Suppressor macrophage (primary cell): ENCODE measurements around the gene ASCL2.

Experiments
- DNase-seq, 4 experiments: peaks; one replicate each; pipeline ENCODE4 v3.0.0-alpha.2; 2020 to 2022

Gene ASCL2

DNA sequence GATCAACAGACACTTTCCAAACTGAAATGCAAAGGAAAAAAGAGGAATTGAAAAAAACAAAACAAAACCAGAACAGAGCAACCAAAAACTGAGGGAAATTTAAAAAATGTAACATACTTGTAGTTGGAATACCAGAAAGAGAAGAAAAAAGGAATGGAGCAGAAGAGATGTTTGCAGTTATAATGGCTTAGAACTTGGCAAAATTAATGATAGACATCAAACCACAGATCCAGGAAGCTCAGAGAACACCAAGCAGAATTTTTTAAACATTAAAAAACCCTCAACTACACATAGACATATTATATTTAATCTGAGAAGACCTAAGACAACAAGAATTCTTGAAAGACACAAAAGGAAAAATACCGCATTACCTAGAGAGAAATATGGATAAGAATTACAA is 46.1 kb downstream of the ASCL2 start:
- DNase-seq = no peak

DNA sequence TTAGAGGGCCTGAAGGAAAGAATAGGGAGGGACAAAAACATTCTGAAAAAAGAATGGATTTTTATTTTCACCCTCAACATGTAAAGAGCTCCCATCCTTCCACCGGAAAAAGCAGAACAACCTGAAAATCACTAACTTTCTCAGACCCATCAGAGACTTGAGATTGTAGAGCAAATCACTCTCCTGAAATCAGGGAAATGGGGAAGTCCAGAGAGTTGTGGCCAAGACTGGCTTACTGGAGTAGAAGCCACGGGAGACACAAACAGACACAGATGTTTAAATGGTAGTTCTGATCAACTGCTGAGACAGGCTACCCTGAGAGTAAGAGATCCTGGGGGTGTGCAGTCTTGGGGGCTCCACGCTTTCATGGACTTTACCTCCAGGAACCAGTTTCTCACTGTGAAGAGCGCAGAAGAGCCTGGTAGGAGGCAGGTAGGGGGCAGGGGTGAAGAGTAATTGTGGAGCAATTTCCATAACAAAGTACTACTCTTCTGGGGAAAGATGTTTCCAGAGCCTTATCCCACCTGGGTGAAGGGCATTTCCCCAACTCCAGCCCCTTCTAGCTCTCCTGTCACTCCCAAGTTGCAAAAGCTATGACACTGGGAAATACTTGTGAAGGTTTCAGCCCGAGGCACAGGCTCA is 47.1 kb downstream of the ASCL2 start:
- DNase-seq = peak in 3 of 4 experiments; percentile 25 to 33 (median 32)

DNA sequence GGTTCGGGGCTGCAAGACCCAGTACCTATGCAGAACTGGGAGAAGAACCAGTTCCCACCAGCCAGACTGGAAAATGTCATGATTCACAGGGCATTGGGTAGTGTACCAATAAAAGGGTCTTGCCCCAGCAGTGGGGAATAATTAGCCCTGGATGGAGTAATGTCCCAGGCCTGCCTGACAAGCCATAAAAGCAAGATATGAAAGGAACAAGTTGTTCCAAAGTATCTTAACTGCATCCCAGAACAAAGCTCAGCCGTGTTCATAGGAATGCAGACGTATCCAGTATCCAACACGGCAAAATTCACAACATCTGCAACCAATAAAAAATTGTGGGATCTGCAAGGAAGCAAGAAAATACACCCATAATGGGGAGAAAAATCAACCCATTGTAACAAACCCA is 47.9 kb downstream of the ASCL2 start:
- no peak for DNase-seq

DNA sequence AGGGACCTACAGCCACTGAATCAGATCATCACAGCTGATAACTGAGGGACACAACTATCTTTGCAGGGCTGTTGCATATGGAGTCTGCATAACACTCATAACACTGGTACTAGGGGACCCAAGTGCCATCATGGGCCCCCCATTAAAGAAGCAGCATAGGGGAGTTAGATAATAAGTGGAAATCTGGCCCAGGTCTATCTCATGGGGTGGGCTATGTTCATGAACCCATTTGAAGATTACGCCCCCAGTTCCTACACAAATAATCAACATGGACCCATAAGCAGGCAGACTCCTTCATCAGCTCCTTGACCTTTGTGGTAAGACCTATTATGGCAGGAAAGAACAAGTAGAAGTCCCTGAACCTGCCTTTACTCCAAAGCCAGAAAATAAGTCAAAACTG is 48.8 kb downstream of the ASCL2 start:
- no peak for DNase-seq

DNA sequence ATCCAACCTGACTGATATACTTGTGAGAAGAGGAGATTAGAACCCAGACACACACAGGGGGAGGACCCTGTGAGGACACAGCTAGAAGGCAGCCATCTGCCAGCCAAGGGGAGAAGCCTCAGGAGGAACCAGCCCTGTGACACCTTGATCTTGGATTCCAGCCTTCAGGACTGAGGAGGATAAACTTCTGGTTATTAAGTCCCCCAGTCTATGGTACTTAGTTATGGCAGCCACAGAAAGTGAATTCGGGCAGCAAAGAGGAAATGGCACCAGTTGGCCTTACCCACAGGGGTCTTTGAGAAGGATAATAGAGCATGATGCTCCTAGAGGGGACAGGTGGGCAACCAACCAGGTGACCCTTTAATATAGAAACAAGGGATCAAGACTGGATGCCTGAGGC is 49.4 kb downstream of the ASCL2 start:
- DNase-seq = no peak

DNA sequence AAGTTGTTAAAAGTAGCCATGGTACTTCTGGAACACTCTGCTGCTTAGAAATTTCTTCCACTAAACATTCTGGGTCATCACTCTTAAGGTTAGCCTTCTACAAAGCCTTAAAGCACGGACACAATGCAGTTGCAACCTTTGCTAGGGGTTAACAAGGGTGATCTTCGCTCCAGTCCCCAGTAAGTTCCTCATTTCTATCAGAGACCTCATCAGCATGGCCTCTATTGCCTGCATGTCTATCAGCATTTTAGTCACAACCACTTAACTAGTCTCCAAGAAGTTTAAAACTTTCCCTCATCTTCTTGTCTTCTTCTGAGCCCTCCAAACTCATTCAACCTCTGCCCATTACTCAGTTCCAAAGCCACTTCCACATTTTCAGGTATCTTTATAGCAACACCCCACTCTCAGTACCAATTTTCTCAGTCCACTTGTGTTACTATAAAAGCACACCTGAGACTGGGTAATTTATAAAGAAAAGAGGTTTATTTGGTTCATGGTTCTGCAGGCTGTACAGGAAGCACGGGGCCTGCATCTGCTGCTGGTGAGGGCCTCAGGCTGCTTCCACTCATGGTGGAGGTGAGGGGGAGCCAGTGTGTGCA is 50.1 kb downstream of the ASCL2 start:
- peak; percentile 21 to 50 (median 40) for DNase-seq

DNA sequence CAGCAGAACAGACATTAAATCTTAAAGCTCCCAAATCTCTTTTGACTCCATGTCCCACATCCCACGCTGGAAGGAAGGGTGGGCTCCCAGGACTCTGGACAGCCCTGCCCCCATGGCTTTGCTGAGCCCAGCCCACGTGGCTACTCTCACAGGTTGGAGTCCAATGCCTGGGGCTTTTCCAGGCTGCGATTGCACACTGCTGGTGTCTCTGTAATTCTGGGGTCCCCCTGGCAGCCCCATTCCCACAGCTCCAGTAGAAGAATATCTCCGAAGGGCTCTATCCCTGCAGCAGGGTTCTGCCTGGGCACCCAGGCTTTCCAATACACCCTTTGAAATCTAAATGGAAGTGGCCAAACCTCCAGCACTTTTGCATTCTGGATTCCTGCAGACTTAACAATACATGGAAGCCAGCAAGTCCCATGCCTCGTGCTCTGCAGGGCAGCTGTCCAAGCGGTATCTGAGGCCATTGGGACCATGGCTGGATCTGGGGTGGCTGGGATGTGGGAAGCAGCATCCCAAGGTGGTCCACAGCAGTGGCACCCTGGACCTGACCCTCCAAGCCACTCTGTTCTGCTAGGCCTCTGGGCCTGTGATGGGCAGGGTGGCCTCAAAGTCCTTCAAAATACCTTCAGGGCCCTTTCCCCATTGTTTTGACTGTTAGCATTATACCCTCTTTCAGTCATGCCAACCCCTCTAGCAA is 50.9 kb downstream of the ASCL2 start:
- DNase-seq = no peak
